HG03558 (cell line): ENCODE results near the gene LCE3C.
"Not testable (repeated sequence)": the region's sequence is repeated elsewhere in the genome, so short reads cannot be mapped to it uniquely, and the experiment has no call there.

ENCODE experiments used
- ATAC-seq: cut with Tn5 transposase; IDR thresholded peaks from one replicate; pipeline ENCODE4 v1.9.1; 2021; ENCODE audit warnings: moderate number of reproducible peaks; ENCODE audit not compliant: unreplicated experiment; ENCODE audit errors: extremely low read depth

Gene LCE3C

GRCh38 chr1:152599934-152600333 lies at the start of gene LCE3C:
TSS of gene LCE3C (plus strand) at chr1:152600234. CDS start at chr1:152600732, 498 bp downstream.
- no peak for ATAC-seq

GRCh38 chr1:152565115-152565514 lies 34.9 kb upstream of the LCE3C start:
- ATAC-seq, result no peak

- no peak for ATAC-seq
Observed at GRCh38 chr1:152565535-152566215, 34.4 kb upstream of the LCE3C start.

- no peak for ATAC-seq
Observed at GRCh38 chr1:152566681-152567080, 33.4 kb upstream of the LCE3C start, which contains the start of gene LCE3E. TSS of gene LCE3E (minus strand) at chr1:152566780. CDS start at chr1:152566208, 572 bp downstream.

GRCh38 chr1:152577168-152577567 lies 22.9 kb upstream of the LCE3C start:
- ATAC-seq, result no peak

GRCh38 chr1:152579526-152579925 lies 20.5 kb upstream of the LCE3C start:
- not testable (repeated sequence) for ATAC-seq

- no peak for ATAC-seq
Observed at GRCh38 chr1:152580433-152580832, 19.6 kb upstream of the LCE3C start, which contains the start of gene LCE3D. TSS of gene LCE3D (minus strand) at chr1:152580516. CDS start at chr1:152579936, 580 bp downstream.

GRCh38 chr1:152582647-152583046 lies 17.4 kb upstream of the LCE3C start:
- no peak for ATAC-seq

GRCh38 chr1:152585586-152585985 lies 14.4 kb upstream of the LCE3C start:
- no peak for ATAC-seq

GRCh38 chr1:152596986-152597385 lies 3.0 kb upstream of the LCE3C start:
- ATAC-seq, result no peak

- no peak for ATAC-seq
Observed at GRCh38 chr1:152613511-152613910, 13.5 kb downstream of the LCE3C start, which contains the start of gene LCE3B. TSS of gene LCE3B (plus strand) at chr1:152613811. CDS start at chr1:152613811, 0 bp downstream.

GRCh38 chr1:152621993-152622392 lies 22.0 kb downstream of the LCE3C start:
- no peak for ATAC-seq

GRCh38 chr1:152622803-152623202 lies 22.8 kb downstream of the LCE3C start, which contains the start of gene LCE3A:
TSS of gene LCE3A (minus strand) at chr1:152623103. CDS start at chr1:152623103, 0 bp downstream.
- ATAC-seq, result no peak

GRCh38 chr1:152623203-152623844 lies 23.3 kb downstream of the LCE3C start:
- no peak for ATAC-seq

- no peak for ATAC-seq
Observed at GRCh38 chr1:152626744-152627143, 26.7 kb downstream of the LCE3C start.

GRCh38 chr1:152630596-152630995 lies 30.6 kb downstream of the LCE3C start:
- no peak for ATAC-seq

- no peak for ATAC-seq
Observed at GRCh38 chr1:152640351-152640750, 40.3 kb downstream of the LCE3C start.

- no peak for ATAC-seq
Observed at GRCh38 chr1:152643945-152644344, 43.9 kb downstream of the LCE3C start.

GRCh38 chr1:152645146-152645545 lies 45.1 kb downstream of the LCE3C start:
- ATAC-seq, result no peak

- ATAC-seq, result no peak
Observed at GRCh38 chr1:152646656-152647055, 46.6 kb downstream of the LCE3C start.
